H9 (cell line): ENCODE results near the gene SMIM22. TPM values are rescaled to one million over a fixed set of nuclear protein-coding genes. Genes with fewer than 3 reads are reported as not detected.

Source experiments
- DNase-seq: peaks from one replicate; pipeline ENCODE4 v3.0.0-alpha.2; 2017
- H2AFZ ChIP-seq: one replicate; pipeline ENCODE4 v1.6.1; 2013; ENCODE audit warnings: mild to moderate bottlenecking, low read length, control low read depth, moderate library complexity
- H2AK5ac ChIP-seq: 2 replicates; pipeline ENCODE4 v1.6.1; 2013; ENCODE audit warnings: low read length, control low read depth, mixed read lengths; ENCODE audit not compliant: insufficient read length
- H2BK120ac ChIP-seq: one replicate; pipeline ENCODE4 v1.6.1; 2013; ENCODE audit warnings: low read depth, mild to moderate bottlenecking, low read length, control low read depth, inconsistent platforms; ENCODE audit not compliant: poor library complexity, severe bottlenecking
- H2BK12ac ChIP-seq: 2 replicates; pipeline ENCODE4 v1.6.1; 2013; ENCODE audit warnings: low read length, control low read depth, mixed read lengths, low read depth; ENCODE audit not compliant: insufficient read length
- H2BK15ac ChIP-seq: 2 replicates; pipeline ENCODE4 v1.6.1; 2013; ENCODE audit warnings: low read depth, low read length, control low read depth
- H2BK20ac ChIP-seq: one replicate; pipeline ENCODE4 v1.6.1; 2013; ENCODE audit warnings: low read depth, mild to moderate bottlenecking, low read length, control low read depth, inconsistent platforms; ENCODE audit not compliant: poor library complexity, severe bottlenecking
- H2BK5ac ChIP-seq: 2 replicates; pipeline ENCODE4 v1.6.1; 2013; ENCODE audit warnings: low read length, control low read depth, mixed read lengths; ENCODE audit not compliant: insufficient read length
- H3K14ac ChIP-seq: 2 replicates; pipeline ENCODE4 v1.6.1; 2013; ENCODE audit warnings: low read length, control low read depth; ENCODE audit not compliant: insufficient read depth
- H3K18ac ChIP-seq: 2 replicates; pipeline ENCODE4 v1.6.1; 2013; ENCODE audit warnings: low read depth, mild to moderate bottlenecking, mixed read lengths, low read length, control low read depth; ENCODE audit not compliant: insufficient read length
- H3K23ac ChIP-seq: 2 replicates; pipeline ENCODE4 v1.6.1; 2013; ENCODE audit warnings: low read length, control low read depth, mixed read lengths, low read depth; ENCODE audit not compliant: insufficient read length
- H3K23me2 ChIP-seq: 2 replicates; pipeline ENCODE4 v1.6.1; 2013; ENCODE audit warnings: low read depth, mild to moderate bottlenecking, mixed read lengths, low read length, control low read depth; ENCODE audit not compliant: insufficient read length, poor library complexity, severe bottlenecking
- H3K27ac ChIP-seq: 2 replicates; pipeline ENCODE4 v1.5.1; 2013; ENCODE audit warnings: low read length, control low read depth, mixed read lengths, low read depth; ENCODE audit not compliant: insufficient read length
- H3K27me3 ChIP-seq: 2 replicates; pipeline ENCODE4 v1.6.1; 2013; ENCODE audit warnings: low read length, control low read depth, inconsistent platforms; ENCODE audit not compliant: insufficient read depth
- H3K4ac ChIP-seq: 2 replicates; pipeline ENCODE4 v1.6.1; 2013; ENCODE audit warnings: low read depth, mild to moderate bottlenecking, control low read depth, inconsistent platforms, low read length, moderate library complexity
- H3K4me1 ChIP-seq: 2 replicates; pipeline ENCODE4 v1.6.1; 2013; ENCODE audit warnings: low read length, control low read depth, inconsistent platforms; ENCODE audit not compliant: insufficient read depth
- H3K4me2 ChIP-seq: 2 replicates; pipeline ENCODE4 v1.6.1; 2013; ENCODE audit warnings: low read length, control low read depth, mixed read lengths; ENCODE audit not compliant: insufficient read length, insufficient read depth
- H3K56ac ChIP-seq: 2 replicates; pipeline ENCODE4 v1.6.1; 2013; ENCODE audit warnings: low read depth, mild to moderate bottlenecking, mixed read lengths, low read length, control low read depth; ENCODE audit not compliant: insufficient read length
- H3K79me1 ChIP-seq: 2 replicates; pipeline ENCODE4 v1.6.1; 2013; ENCODE audit warnings: low read depth, mild to moderate bottlenecking, moderate library complexity, low read length, control low read depth, inconsistent platforms; ENCODE audit not compliant: insufficient read depth, poor library complexity, severe bottlenecking
- H3K79me2 ChIP-seq: 2 replicates; pipeline ENCODE4 v1.6.1; 2013; ENCODE audit warnings: low read length, control low read depth, inconsistent platforms; ENCODE audit not compliant: insufficient read depth
- H3K9ac ChIP-seq: 2 replicates; pipeline ENCODE4 v1.6.1; 2013; ENCODE audit warnings: low read length, control low read depth, mixed read lengths; ENCODE audit not compliant: insufficient read length; ENCODE audit errors: extremely low read depth
- H3K9me3 ChIP-seq: one replicate; pipeline ENCODE4 v1.6.1; 2013; ENCODE audit warnings: low read depth, low read length, inconsistent platforms; ENCODE audit not compliant: control insufficient read depth
- H3T11ph ChIP-seq: one replicate; pipeline ENCODE4 v1.6.1; 2013; ENCODE audit warnings: mild to moderate bottlenecking, low read length, control low read depth, inconsistent platforms
- H4K20me1 ChIP-seq: one replicate; pipeline ENCODE4 v1.6.1; 2013; ENCODE audit not compliant: control insufficient read depth, insufficient read length, insufficient read depth
- H4K5ac ChIP-seq: 2 replicates; pipeline ENCODE4 v1.6.1; 2013; ENCODE audit warnings: low read depth, mild to moderate bottlenecking, mixed read lengths, low read length, control low read depth; ENCODE audit not compliant: insufficient read length
- H4K8ac ChIP-seq: replicated peaks from 2 replicates; pipeline ENCODE4 v1.6.1; 2013; ENCODE audit warnings: low read length, control low read depth, mixed read lengths, low read depth; ENCODE audit not compliant: insufficient read length
- H4K91ac ChIP-seq: 2 replicates; pipeline ENCODE4 v1.6.1; 2013; ENCODE audit warnings: low read depth, mild to moderate bottlenecking, moderate library complexity, mixed read lengths, low read length, control low read depth; ENCODE audit not compliant: insufficient read length
- H3K27ac Mint-ChIP-seq, 3 experiments: 2 replicates in 2 of 3; 3 replicates in 1 of 3; pipeline ENCODE4 v1.8.0; 2020 to 2021; ENCODE audit warnings: mixed read lengths in 3 of 3, mild to moderate bottlenecking in 1 of 3, moderate library complexity in 1 of 3
- H3K27me3 Mint-ChIP-seq: 2 replicates; pipeline ENCODE4 v1.8.0; 2021; ENCODE audit warnings: low read depth, mild to moderate bottlenecking, moderate library complexity, mixed read lengths
- H3K36me3 Mint-ChIP-seq, 3 experiments: 2 replicates in 2 of 3; 3 replicates in 1 of 3; pipeline ENCODE4 v1.8.0; 2020 to 2021; ENCODE audit warnings: low read depth in 3 of 3, mixed read lengths in 3 of 3; ENCODE audit not compliant: insufficient read depth in 1 of 3
- H3K4me1 Mint-ChIP-seq, 2 experiments: 2 replicates each; pipeline ENCODE4 v1.8.0; 2020; ENCODE audit warnings: mixed read lengths in 2 of 2
- H3K4me3 Mint-ChIP-seq, 2 experiments: 2 replicates in 1 of 2; 3 replicates in 1 of 2; pipeline ENCODE4 v1.8.0; 2020 to 2021; ENCODE audit warnings: mild to moderate bottlenecking in 2 of 2, mixed read lengths in 2 of 2, moderate library complexity in 1 of 2
- H3K9me3 Mint-ChIP-seq, 2 experiments: 2 replicates in 1 of 2; 3 replicates in 1 of 2; pipeline ENCODE4 v1.8.0; 2020; ENCODE audit warnings: mild to moderate bottlenecking in 2 of 2, mixed read lengths in 2 of 2, moderate library complexity in 1 of 2
- WGBS: extraction: QIAGEN DNeasy Blood & Tissue Kit; methylation state at CpG from one replicate; pipeline ENCODE4 v1.1.7; 2013; ENCODE audit warnings: missing lambda C conversion rate, low lambda C conversion rate, mixed read lengths; ENCODE audit not compliant: insufficient read length; ENCODE audit errors: extremely low coverage; 5-methylcytosine and 5-hydroxymethylcytosine counted together
- total RNA-seq: library from RNA; stranded (reverse); gene quantifications from 2 replicates; pipeline ENCODE4 v1.2.1, GENCODE V29; 2021
- TF ChIP-seq, protein P1 (sequence below): fragments of 200-600 bp; sonication (generic); conservative IDR thresholded peaks from 3 replicates; pipeline ENCODE4 v1.8.0; 2021; ENCODE audit warnings: antibody characterized with exemption, mild to moderate bottlenecking

Gene SMIM22
- total RNA-seq, 1 experiment from 2014 or later = not detected

GRCh38 chr16:4831616-4832015 lies 36.4 kb downstream of the SMIM22 start:
- Histone ChIP-seq H3K27me3 (no peaks in the 10 kb centered on the region), H3K79me2 (peaks cover 3% of the 10 kb centered on the region; the same call in 1 of the 2 replicates), H2BK20ac (no peak overlapping the region), H2AK5ac (no peak overlapping the region), H4K91ac (no peak overlapping the region), H3K79me1 (no peaks in the 10 kb centered on the region), H2AFZ (no peak overlapping the region), H2BK5ac (no peak overlapping the region), H3K23ac (no peak overlapping the region), H3K56ac (no peak overlapping the region), H4K5ac (no peak overlapping the region), H3K23me2 (no peaks in the 10 kb centered on the region), H3K18ac (no peak overlapping the region), H2BK15ac (no peak overlapping the region), H4K20me1 (no peaks in the 10 kb centered on the region), H4K8ac (no peak overlapping the region), H3K9me3 (no peaks in the 10 kb centered on the region), H2BK12ac (no peak overlapping the region), H3K27ac (no peak overlapping the region), H3K4me1 (no peaks in the 10 kb centered on the region), H3K14ac (no peak overlapping the region), H3K9ac (no peak overlapping the region), H3K4me2 (no peak overlapping the region), H2BK120ac (no peak overlapping the region), H3K4ac (no peak overlapping the region), H3T11ph (no peak overlapping the region)
- TF ChIP-seq, protein P1, sequence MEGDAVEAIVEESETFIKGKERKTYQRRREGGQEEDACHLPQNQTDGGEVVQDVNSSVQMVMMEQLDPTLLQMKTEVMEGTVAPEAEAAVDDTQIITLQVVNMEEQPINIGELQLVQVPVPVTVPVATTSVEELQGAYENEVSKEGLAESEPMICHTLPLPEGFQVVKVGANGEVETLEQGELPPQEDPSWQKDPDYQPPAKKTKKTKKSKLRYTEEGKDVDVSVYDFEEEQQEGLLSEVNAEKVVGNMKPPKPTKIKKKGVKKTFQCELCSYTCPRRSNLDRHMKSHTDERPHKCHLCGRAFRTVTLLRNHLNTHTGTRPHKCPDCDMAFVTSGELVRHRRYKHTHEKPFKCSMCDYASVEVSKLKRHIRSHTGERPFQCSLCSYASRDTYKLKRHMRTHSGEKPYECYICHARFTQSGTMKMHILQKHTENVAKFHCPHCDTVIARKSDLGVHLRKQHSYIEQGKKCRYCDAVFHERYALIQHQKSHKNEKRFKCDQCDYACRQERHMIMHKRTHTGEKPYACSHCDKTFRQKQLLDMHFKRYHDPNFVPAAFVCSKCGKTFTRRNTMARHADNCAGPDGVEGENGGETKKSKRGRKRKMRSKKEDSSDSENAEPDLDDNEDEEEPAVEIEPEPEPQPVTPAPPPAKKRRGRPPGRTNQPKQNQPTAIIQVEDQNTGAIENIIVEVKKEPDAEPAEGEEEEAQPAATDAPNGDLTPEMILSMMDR = no peak
- H3K27me3 Mint-ChIP-seq = no peaks in the 10 kb centered on the region
- no peak for DNase-seq
- H3K27ac Mint-ChIP-seq = no peak overlapping the region
- no peaks in the 10 kb centered on the region for H3K4me1 Mint-ChIP-seq
- no CpG with 5 or more reads among the region's 8 CpGs for WGBS
- H3K36me3 Mint-ChIP-seq = peaks cover 21 to 72% (median 57%) of the 10 kb centered on the region in 3 experiments; a peak in 6 of 7 replicates
- H3K4me3 Mint-ChIP-seq = no peak overlapping the region
- H3K9me3 Mint-ChIP-seq = no peaks in the 10 kb centered on the region
